Measurements from ENCODE around the gene ACP7.

- TF ChIP-seq CTCF (IDR thresholded peaks at IDR 0.05; ENCODE audit: control extremely low read depth in 1 of 3, insufficient read depth in 1 of 3, low read depth in 1 of 3, low read length in 3 of 3): no peak
- TF ChIP-seq NRF1 (IDR thresholded peaks at IDR 0.05; ENCODE audit: low read depth, low read length): no peak
- TF ChIP-seq MAX (IDR thresholded peaks at IDR 0.05): no peak
- no peak for TF ChIP-seq SUZ12 (IDR thresholded peaks at IDR 0.05; ENCODE audit: low read length)
- no peak for TF ChIP-seq ZNF274 (IDR thresholded peaks at IDR 0.05; ENCODE audit: borderline replicate concordance, extremely low read depth, low read length)
- no peak for TF ChIP-seq CEBPB (IDR thresholded peaks at IDR 0.05; ENCODE audit: low read depth, low read length)
Observed at GRCh38 chr19:39082167-39082566, 2.0 kb upstream of the ACP7 start.
